Large intestine (tissue), 12 donors: Measurements from ENCODE around the gene CORT. TPM values are rescaled to one million over a fixed set of nuclear protein-coding genes. Genes with fewer than 3 reads are reported as not detected.
"Not testable (repeated sequence)": the region's sequence is repeated elsewhere in the genome, so short reads cannot be mapped to it uniquely, and the experiment has no call there.

ENCODE experiments used
- DNase-seq, 2 donors: peaks; one replicate each; pipeline versions ENCODE4 v3.0.0 to v3.0.0-alpha.2; 2013
- H3K27ac ChIP-seq: one replicate; pipeline ENCODE4 v1.5.1; 2013; ENCODE audit warnings: low read length
- H3K27me3 ChIP-seq: 2 replicates; pipeline ENCODE4 v1.6.1; 2013; ENCODE audit warnings: low read length; ENCODE audit not compliant: control insufficient read depth, insufficient read depth
- H3K36me3 ChIP-seq: 2 replicates; pipeline ENCODE4 v1.6.1; 2013; ENCODE audit warnings: low read length; ENCODE audit not compliant: control insufficient read depth, insufficient read depth
- H3K4me1 ChIP-seq: one replicate; pipeline ENCODE4 v1.6.1; 2013; ENCODE audit warnings: low read length; ENCODE audit not compliant: control insufficient read depth, insufficient read depth
- H3K4me3 ChIP-seq: one replicate; pipeline ENCODE4 v1.5.1; 2013; ENCODE audit warnings: low read length
- H3K9me3 ChIP-seq: one replicate; pipeline ENCODE4 v1.6.1; 2013; ENCODE audit warnings: mild to moderate bottlenecking, low read depth, low read length, moderate library complexity; ENCODE audit not compliant: control insufficient read depth
- WGBS: methylation state at CpG from one replicate; pipeline ENCODE4 v1.1.5; 2013; ENCODE audit warnings: low lambda C conversion rate; ENCODE audit not compliant: insufficient coverage; 5-methylcytosine and 5-hydroxymethylcytosine counted together
- long read RNA-seq, 11 donors: transcript quantifications; one replicate each; lab custom pipeline, GENCODE V29; 2026
- polyA plus RNA-seq: library from polyadenylated mRNA; unstranded; fragments of 120-200 nt; gene quantifications from one replicate; pipeline ENCODE4 v1.2.1, GENCODE V29; 2013

CORT gene
- 1.2 TPM for polyA plus RNA-seq
- long read RNA-seq, donor 1: 0 reads
- long read RNA-seq, donor 2: 0 reads
- long read RNA-seq, donor 3: 0 reads
- long read RNA-seq, donor 4: 0 reads
- long read RNA-seq, donor 5, partial matches to known transcripts: 0 of 1 reads
- long read RNA-seq, donor 5, other reads (novel, unspliced or antisense): 0 of 1 reads
- long read RNA-seq, donor 6, partial matches to known transcripts: 0 of 1 reads
- long read RNA-seq, donor 6, other reads (novel, unspliced or antisense): 0 of 1 reads
- long read RNA-seq, donor 7, partial matches to known transcripts: 0 of 1 reads
- long read RNA-seq, donor 7, other reads (novel, unspliced or antisense): 0 of 1 reads
- long read RNA-seq, donor 8, partial matches to known transcripts: 0 of 1 reads
- long read RNA-seq, donor 8, other reads (novel, unspliced or antisense): 0 of 1 reads
- long read RNA-seq, donor 9, partial matches to known transcripts: 0 of 1 reads
- long read RNA-seq, donor 9, other reads (novel, unspliced or antisense): 0 of 1 reads
- long read RNA-seq, donor 10: 0 reads
- long read RNA-seq, donor 11: 0 reads

- no peaks in the 10 kb centered on the region for H3K4me1 ChIP-seq
- 80% methylated on average over 1 of the region's 10 CpGs for WGBS
- no peak within 1 kb of the TSS for H3K27ac ChIP-seq
- no peak for DNase-seq
- no peaks in the 10 kb centered on the region for H3K27me3 ChIP-seq
- H3K4me3 ChIP-seq: no peak within 1 kb of the TSS
- peaks cover 7% of the 10 kb centered on the region for H3K36me3 ChIP-seq
- H3K9me3 ChIP-seq: peaks cover 6% of the 10 kb centered on the region
Observed at GRCh38 chr1:10449751-10450150, at the start of gene CORT. Gene CORT, plus strand, starts transcription at chr1:10450031. Its CDS starts 193 bp downstream, at chr1:10450224.

GRCh38 chr1:10401281-10401680 lies 48.5 kb upstream of the CORT start:
- no peak overlapping the region for H3K4me3 ChIP-seq
- H3K27ac ChIP-seq: no peak overlapping the region
- H3K4me1 ChIP-seq: peaks cover 12% of the 10 kb centered on the region
- no peaks in the 10 kb centered on the region for H3K27me3 ChIP-seq
- no CpG with 5 or more reads among the region's 1 CpG for WGBS
- DNase-seq: no peak
- no peaks in the 10 kb centered on the region for H3K9me3 ChIP-seq
- H3K36me3 ChIP-seq: peaks cover 39% of the 10 kb centered on the region

- Histone ChIP-seq H3K4me3 (no peak overlapping the region), H3K36me3 (peaks cover 54% of the 10 kb centered on the region), H3K9me3 (no peaks in the 10 kb centered on the region), H3K27ac (no peak overlapping the region), H3K4me1 (peaks cover 12% of the 10 kb centered on the region), H3K27me3 (no peaks in the 10 kb centered on the region)
- 100% methylated on average over 2 of the region's 9 CpGs for WGBS
- no peak for DNase-seq
Observed at GRCh38 chr1:10402729-10403274, 47.0 kb upstream of the CORT start.

- Histone ChIP-seq H3K36me3 (peaks cover 88% of the 10 kb centered on the region), H3K4me1 (no peaks in the 10 kb centered on the region), H3K27me3 (no peaks in the 10 kb centered on the region), H3K9me3 (no peaks in the 10 kb centered on the region), H3K27ac (no peak overlapping the region), H3K4me3 (no peak overlapping the region)
- WGBS: no CpG with 5 or more reads among the region's 2 CpGs
- no peak for DNase-seq
Observed at GRCh38 chr1:10407201-10407600, 42.6 kb upstream of the CORT start.

- DNase-seq: no peak
- no peak overlapping the region for H3K27ac ChIP-seq
- peaks cover 73% of the 10 kb centered on the region for H3K36me3 ChIP-seq
- no peak overlapping the region for H3K4me3 ChIP-seq
- no peaks in the 10 kb centered on the region for H3K4me1 ChIP-seq
- H3K27me3 ChIP-seq: no peaks in the 10 kb centered on the region
- H3K9me3 ChIP-seq: no peaks in the 10 kb centered on the region
- WGBS: 100% methylated on average over 2 of the region's 6 CpGs
Observed at GRCh38 chr1:10415211-10415930, 34.5 kb upstream of the CORT start.

GRCh38 chr1:10415967-10416366 lies 33.9 kb upstream of the CORT start:
- H3K4me1 ChIP-seq, H3K27ac ChIP-seq, DNase-seq, H3K27me3 ChIP-seq, H3K4me3 ChIP-seq, H3K9me3 ChIP-seq: not testable (repeated sequence)
- no CpG with 5 or more reads among the region's 1 CpG for WGBS
- H3K36me3 ChIP-seq: peaks cover 73% of the 10 kb centered on the region

- not testable (repeated sequence) for H3K27ac ChIP-seq, H3K27me3 ChIP-seq, H3K4me1 ChIP-seq, H3K4me3 ChIP-seq, DNase-seq, H3K9me3 ChIP-seq
- H3K36me3 ChIP-seq: peaks cover 59% of the 10 kb centered on the region
- WGBS: 100% methylated on average over 1 of the region's 8 CpGs
Observed at GRCh38 chr1:10418741-10419140, 31.1 kb upstream of the CORT start.

- no peak for DNase-seq
- Histone ChIP-seq H3K36me3 (peaks cover 56% of the 10 kb centered on the region), H3K27ac (no peak overlapping the region), H3K27me3 (no peaks in the 10 kb centered on the region), H3K4me3 (no peak overlapping the region), H3K4me1 (no peaks in the 10 kb centered on the region), H3K9me3 (no peaks in the 10 kb centered on the region)
- WGBS: no CpG with 5 or more reads among the region's 15 CpGs
Observed at GRCh38 chr1:10419351-10419750, 30.5 kb upstream of the CORT start.

GRCh38 chr1:10421637-10422036 lies 28.2 kb upstream of the CORT start:
- no peaks in the 10 kb centered on the region for H3K4me1 ChIP-seq
- no peak overlapping the region for H3K4me3 ChIP-seq
- H3K27ac ChIP-seq: no peak overlapping the region
- H3K9me3 ChIP-seq: no peaks in the 10 kb centered on the region
- H3K27me3 ChIP-seq: no peaks in the 10 kb centered on the region
- DNase-seq: no peak
- no CpG with 5 or more reads among the region's 5 CpGs for WGBS
- H3K36me3 ChIP-seq: peaks cover 42% of the 10 kb centered on the region

- H3K9me3 ChIP-seq: no peaks in the 10 kb centered on the region
Observed at GRCh38 chr1:10424034-10424433, 25.8 kb upstream of the CORT start.

More at GRCh38 chr1:10424034-10424433, 25.8 kb upstream of the CORT start:
- Histone ChIP-seq H3K27ac (no peak overlapping the region), H3K4me1 (no peaks in the 10 kb centered on the region), H3K27me3 (no peaks in the 10 kb centered on the region), H3K36me3 (peaks cover 24% of the 10 kb centered on the region), H3K4me3 (no peak overlapping the region)
- no CpG with 5 or more reads among the region's 9 CpGs for WGBS
- no peak for DNase-seq
